ENCODE measurements around the gene MPHOSPH6. TPM values are rescaled to one million over a fixed set of nuclear protein-coding genes. Genes with fewer than 3 reads are reported as not detected.
A peak's percentile ranks its signal among the peaks of the same experiment; 100 is the strongest.

MPHOSPH6 gene
- total RNA-seq, 3 donors from 2014 or later, result 24.0 to 70.4 (median 60.0) TPM

- Histone ChIP-seq H3K9me3 (no peaks in the 10 kb centered on the region), H3K4me3 (no peak overlapping the region), H3K4me1 (no peaks in the 10 kb centered on the region), H3K27me3 (no peaks in the 10 kb centered on the region), H3K27ac (peak overlapping the region in 1 of 2 donors; percentile 28), H3K36me3 (no peaks in the 10 kb centered on the region)
- no peak for DNase-seq (ENCODE audit: low spot score in 2 of 2)
- intact Hi-C loops (cut with DNase I; ENCODE audit: low total_unique reads), result no loop called here
- TF ChIP-seq CTCF (IDR thresholded peaks at IDR 0.05) (no peak), POLR2AphosphoS5 (IDR thresholded peaks at IDR 0.05) (no peak), POLR2A (IDR thresholded peaks at IDR 0.05) (no peak)
Measured at GRCh38 chr16:82137822-82138167, 32.2 kb downstream of the MPHOSPH6 start.

GRCh38 chr16:82136956-82137821 lies 32.8 kb downstream of the MPHOSPH6 start:
- no peak for TF ChIP-seq CTCF (IDR thresholded peaks at IDR 0.05)
- TF ChIP-seq POLR2AphosphoS5 (IDR thresholded peaks at IDR 0.05), result no peak
- TF ChIP-seq POLR2A (IDR thresholded peaks at IDR 0.05), result no peak
- intact Hi-C loops (cut with DNase I; ENCODE audit: low total_unique reads), result no loop called here
- H3K27ac ChIP-seq, result peak overlapping the region in 1 of 2 donors; percentile 28
- no peaks in the 10 kb centered on the region for H3K27me3 ChIP-seq
- no peak overlapping the region for H3K4me3 ChIP-seq
- H3K4me1 ChIP-seq, result no peaks in the 10 kb centered on the region
- no peak for DNase-seq (ENCODE audit: low spot score in 2 of 2)
- H3K9me3 ChIP-seq, result no peaks in the 10 kb centered on the region
- H3K36me3 ChIP-seq, result no peaks in the 10 kb centered on the region

GRCh38 chr16:82135844-82136243 lies 34.2 kb downstream of the MPHOSPH6 start:
- no peak overlapping the region for H3K4me3 ChIP-seq
- H3K27ac ChIP-seq, result no peak overlapping the region
- no peak for DNase-seq (ENCODE audit: low spot score in 2 of 2)
- intact Hi-C loops (cut with DNase I; ENCODE audit: low total_unique reads), result no loop called here
- H3K9me3 ChIP-seq, result no peaks in the 10 kb centered on the region
- H3K36me3 ChIP-seq, result no peaks in the 10 kb centered on the region
- no peak for TF ChIP-seq POLR2A (IDR thresholded peaks at IDR 0.05)
- TF ChIP-seq CTCF (IDR thresholded peaks at IDR 0.05), result no peak
- no peak for TF ChIP-seq POLR2AphosphoS5 (IDR thresholded peaks at IDR 0.05)
- no peaks in the 10 kb centered on the region for H3K27me3 ChIP-seq
- H3K4me1 ChIP-seq, result no peaks in the 10 kb centered on the region

GRCh38 chr16:82134846-82135245 lies 35.2 kb downstream of the MPHOSPH6 start:
- Histone ChIP-seq H3K4me1 (no peaks in the 10 kb centered on the region), H3K9me3 (no peaks in the 10 kb centered on the region), H3K4me3 (no peak overlapping the region), H3K27me3 (no peaks in the 10 kb centered on the region), H3K27ac (no peak overlapping the region), H3K36me3 (no peaks in the 10 kb centered on the region)
- TF ChIP-seq CTCF (IDR thresholded peaks at IDR 0.05) (no peak), POLR2AphosphoS5 (IDR thresholded peaks at IDR 0.05) (no peak), POLR2A (IDR thresholded peaks at IDR 0.05) (no peak)
- DNase-seq (ENCODE audit: low spot score in 2 of 2), result no peak
- intact Hi-C loops (cut with DNase I; ENCODE audit: low total_unique reads), result no loop called here

GRCh38 chr16:82133798-82134197 lies 36.2 kb downstream of the MPHOSPH6 start:
- H3K4me1 ChIP-seq, result no peaks in the 10 kb centered on the region
- no peak for DNase-seq (ENCODE audit: low spot score in 2 of 2)
- H3K27me3 ChIP-seq, result no peaks in the 10 kb centered on the region
- intact Hi-C loops (cut with DNase I; ENCODE audit: low total_unique reads), result no loop called here
- H3K4me3 ChIP-seq, result no peak overlapping the region
- H3K36me3 ChIP-seq, result no peaks in the 10 kb centered on the region
- TF ChIP-seq POLR2A (IDR thresholded peaks at IDR 0.05) (no peak), POLR2AphosphoS5 (IDR thresholded peaks at IDR 0.05) (no peak), CTCF (IDR thresholded peaks at IDR 0.05) (no peak)
- H3K27ac ChIP-seq, result no peak overlapping the region
- peaks cover 0 to 1% of the 10 kb centered on the region in 2 donors for H3K9me3 ChIP-seq
